GM19239 (cell line): ENCODE data around the gene CEP104.
"Not testable (repeated sequence)": the region's sequence is repeated elsewhere in the genome, so short reads cannot be mapped to it uniquely, and the experiment has no call there.

Experiments
- DNase-seq: peaks from one replicate; pipeline ENCODE4 v3.0.0; 2011; ENCODE audit warnings: low spot score; ENCODE audit not compliant: insufficient read length
- FAIRE-seq: peaks from 2 replicates; lab custom pipeline; 2011; peaks lifted over from hg19 to GRCh38; lab: Jason Lieb, UNC

CEP104 gene

GRCh38 chr1:3836421-3836820 lies 20.6 kb downstream of the CEP104 start:
- DNase-seq (no peak), FAIRE-seq (no peak)

- no peak for FAIRE-seq
- DNase-seq: no peak
These were observed 22.3 kb downstream of the CEP104 start for GRCh38 chr1:3834701-3835100.

- DNase-seq (no peak), FAIRE-seq (no peak)
These were observed 25.3 kb downstream of the CEP104 start for GRCh38 chr1:3831689-3832088.

GRCh38 chr1:3828391-3828790 lies 28.6 kb downstream of the CEP104 start:
- DNase-seq: no peak
- FAIRE-seq: no peak

GRCh38 chr1:3827813-3828307 lies 29.2 kb downstream of the CEP104 start:
- no peak for DNase-seq
- no peak for FAIRE-seq

GRCh38 chr1:3825356-3825755 lies 31.7 kb downstream of the CEP104 start:
- FAIRE-seq (no peak), DNase-seq (no peak)

- DNase-seq: no peak
- no peak for FAIRE-seq
These were observed 32.4 kb downstream of the CEP104 start for GRCh38 chr1:3824650-3825049.

- no peak for FAIRE-seq
- no peak for DNase-seq
These were observed 34.6 kb downstream of the CEP104 start for GRCh38 chr1:3822421-3822820.

- DNase-seq: no peak
- no peak for FAIRE-seq
These were observed 35.1 kb downstream of the CEP104 start for GRCh38 chr1:3821908-3822307.

- DNase-seq (no peak), FAIRE-seq (no peak)
These were observed 35.6 kb downstream of the CEP104 start for GRCh38 chr1:3821447-3821846.

- no peak for DNase-seq
- FAIRE-seq: no peak
These were observed 36.0 kb downstream of the CEP104 start for GRCh38 chr1:3821004-3821403.

- FAIRE-seq (no peak), DNase-seq (no peak)
These were observed 36.7 kb downstream of the CEP104 start for GRCh38 chr1:3820316-3820715.

- FAIRE-seq (no peak), DNase-seq (no peak)
These were observed 37.2 kb downstream of the CEP104 start for GRCh38 chr1:3819771-3820200.

- no peak for FAIRE-seq
- no peak for DNase-seq
These were observed 39.0 kb downstream of the CEP104 start for GRCh38 chr1:3817821-3818597.

- DNase-seq: no peak
- no peak for FAIRE-seq
These were observed 39.8 kb downstream of the CEP104 start for GRCh38 chr1:3817138-3817740.

- DNase-seq: no peak
- no peak for FAIRE-seq
These were observed 40.5 kb downstream of the CEP104 start for GRCh38 chr1:3816331-3817137.

- no peak for DNase-seq
- no peak for FAIRE-seq
These were observed 42.0 kb downstream of the CEP104 start for GRCh38 chr1:3814771-3815561.

GRCh38 chr1:3814065-3814464 lies 42.9 kb downstream of the CEP104 start:
- no peak for FAIRE-seq
- DNase-seq: no peak

GRCh38 chr1:3811595-3811911 lies 45.5 kb downstream of the CEP104 start:
- FAIRE-seq (no peak), DNase-seq (no peak)

GRCh38 chr1:3810149-3810761 lies 46.8 kb downstream of the CEP104 start:
- not testable (repeated sequence) for DNase-seq, FAIRE-seq
